Measurements from ENCODE around the gene DPEP1.
"Not testable (repeated sequence)": the region's sequence is repeated elsewhere in the genome, so short reads cannot be mapped to it uniquely, and the experiment has no call there.

DPEP1 gene

DNA sequence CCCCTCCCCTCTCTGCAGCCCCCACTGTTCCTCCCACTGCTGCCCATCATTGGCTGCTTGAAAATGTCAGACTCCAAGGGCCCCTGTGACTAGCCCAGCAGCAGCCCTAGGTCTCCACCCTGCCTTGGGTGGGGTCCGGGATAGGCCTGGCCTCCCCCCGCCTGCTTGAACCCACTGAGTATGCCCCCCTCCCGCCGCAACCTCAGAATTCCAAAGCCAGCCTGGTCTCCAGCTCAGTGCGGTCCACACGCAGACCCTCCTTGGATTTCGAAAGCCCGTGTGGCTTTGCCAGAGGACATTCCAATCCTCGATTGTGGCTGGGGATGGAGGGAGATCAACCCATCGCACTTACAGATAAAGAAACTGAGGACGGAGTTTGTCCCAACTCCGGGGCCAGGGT is 6.4 kb downstream of the DPEP1 start:
- no peak for DNase-seq (ENCODE audit: low spot score)

DNA sequence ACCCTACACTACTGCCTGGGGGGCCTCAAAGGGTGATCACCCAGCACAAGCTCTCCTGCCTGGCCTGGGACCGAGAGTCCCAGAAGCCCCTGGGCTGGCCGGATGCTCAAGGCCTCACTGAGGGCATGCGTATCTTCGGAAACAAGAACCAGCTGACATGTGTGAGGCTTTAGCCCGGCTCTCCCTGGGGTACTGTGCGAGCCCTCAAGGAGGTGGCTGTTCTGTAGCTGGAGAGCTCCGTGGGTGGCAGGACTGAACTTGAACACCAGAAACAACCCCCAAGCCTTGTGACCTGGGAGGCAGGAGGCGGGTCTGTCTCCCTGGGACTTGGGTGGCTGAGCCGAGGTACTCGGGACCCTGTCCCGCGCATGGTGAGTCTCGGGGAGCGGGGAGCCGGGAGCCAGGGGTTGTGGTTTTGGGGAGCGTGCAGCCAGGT is 7.0 kb downstream of the DPEP1 start:
- no peak for DNase-seq (ENCODE audit: low spot score)

DNA sequence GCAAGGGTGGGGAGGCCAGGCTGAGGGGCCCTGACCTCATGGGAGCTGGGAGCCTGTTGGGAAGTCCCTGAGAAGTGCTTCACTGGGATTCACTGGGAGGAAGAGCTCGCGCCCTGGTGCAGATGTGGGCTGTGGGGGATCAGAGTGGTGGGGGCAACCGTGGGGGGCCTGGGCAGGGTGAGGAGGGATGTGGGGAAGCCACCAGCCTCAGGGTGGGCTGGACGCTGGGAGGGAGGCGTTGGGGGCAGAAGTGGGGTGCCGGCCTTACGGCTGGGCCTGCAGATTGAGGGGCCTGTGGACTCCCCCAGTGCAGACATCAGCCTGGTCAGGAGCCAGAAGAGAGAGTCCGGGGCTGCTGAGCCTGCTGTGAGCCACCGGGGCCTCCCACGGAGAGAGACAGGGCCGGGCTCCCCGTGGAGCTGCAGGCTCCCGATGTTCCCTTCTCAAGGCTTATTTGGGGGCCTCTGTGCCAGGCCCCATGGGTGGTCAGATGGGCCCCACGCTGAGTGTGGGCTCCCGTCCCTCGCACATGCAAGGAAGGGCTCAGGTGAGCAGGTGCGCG is 7.8 kb downstream of the DPEP1 start:
- DNase-seq (ENCODE audit: low spot score), result no peak

DNA sequence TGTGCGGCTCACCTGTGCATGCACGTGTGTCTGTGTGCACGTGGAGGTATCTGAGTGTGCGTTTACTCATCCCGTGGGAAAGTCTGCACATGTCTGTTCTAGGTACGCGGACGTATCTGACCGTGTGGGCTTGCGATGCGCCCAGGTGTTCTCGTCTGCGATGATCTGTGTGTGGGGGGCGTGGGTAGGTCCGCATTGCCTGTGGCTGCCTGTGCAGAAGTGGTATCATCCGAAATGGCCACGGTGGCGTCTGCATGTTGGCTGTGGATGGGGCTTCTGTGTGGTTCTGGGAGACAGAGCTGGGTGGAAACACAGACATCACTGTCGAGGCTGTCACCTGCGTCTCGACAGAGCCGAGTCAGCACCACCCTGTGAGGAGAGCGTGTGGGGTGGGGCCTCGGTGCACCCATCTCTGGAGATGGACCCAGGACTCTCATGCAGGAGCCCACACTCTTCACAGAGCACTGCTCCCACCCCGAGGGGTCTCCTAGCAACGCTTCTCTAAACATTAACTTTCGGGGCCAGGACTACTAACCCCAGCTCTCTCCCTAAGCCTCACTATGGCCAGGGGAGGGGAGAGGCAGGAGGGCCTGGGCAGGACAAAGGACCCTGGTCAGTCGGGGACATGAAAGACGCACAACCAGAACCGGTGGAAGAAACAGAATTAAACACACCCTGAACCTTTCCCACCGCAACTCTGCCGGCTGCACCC is 8.4 kb downstream of the DPEP1 start:
- DNase-seq (ENCODE audit: low spot score), result no peak

DNA sequence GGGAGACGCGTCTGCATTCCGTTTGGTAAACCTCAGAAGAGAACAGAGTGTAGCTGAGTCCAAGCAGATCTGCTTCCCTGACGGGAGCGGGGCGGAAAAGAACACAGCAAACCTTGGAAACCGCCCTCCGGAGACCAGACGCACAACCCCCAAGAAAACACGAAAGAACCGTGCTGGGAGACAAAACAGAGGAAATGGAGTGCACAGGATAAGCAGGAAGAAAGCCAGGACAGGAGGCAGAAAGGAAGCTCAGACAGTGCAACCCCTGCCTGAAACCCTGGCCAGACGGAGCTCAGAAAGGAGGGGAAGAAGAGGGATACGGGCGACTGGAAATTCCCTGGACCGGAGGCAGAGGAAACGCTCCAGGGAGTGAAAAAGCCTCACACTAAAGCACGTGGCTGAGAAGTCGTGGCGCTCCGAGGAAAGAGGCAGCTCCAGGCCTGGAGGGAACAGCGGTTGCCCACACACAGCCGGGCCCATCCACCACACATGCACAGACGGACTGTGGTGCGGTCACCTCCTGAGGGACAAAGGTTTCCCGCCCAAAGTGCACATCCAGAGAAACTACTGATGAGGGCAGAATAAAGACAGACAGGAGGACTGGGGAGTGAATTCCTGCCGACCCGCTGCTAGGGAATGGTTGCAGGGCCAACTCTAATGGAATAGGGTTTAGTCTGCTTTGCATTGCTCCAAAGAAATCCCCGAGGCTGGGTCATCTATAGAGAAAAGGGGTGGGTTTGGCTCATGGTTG is 10.2 kb downstream of the DPEP1 start:
- no peak for DNase-seq (ENCODE audit: low spot score)

DNA sequence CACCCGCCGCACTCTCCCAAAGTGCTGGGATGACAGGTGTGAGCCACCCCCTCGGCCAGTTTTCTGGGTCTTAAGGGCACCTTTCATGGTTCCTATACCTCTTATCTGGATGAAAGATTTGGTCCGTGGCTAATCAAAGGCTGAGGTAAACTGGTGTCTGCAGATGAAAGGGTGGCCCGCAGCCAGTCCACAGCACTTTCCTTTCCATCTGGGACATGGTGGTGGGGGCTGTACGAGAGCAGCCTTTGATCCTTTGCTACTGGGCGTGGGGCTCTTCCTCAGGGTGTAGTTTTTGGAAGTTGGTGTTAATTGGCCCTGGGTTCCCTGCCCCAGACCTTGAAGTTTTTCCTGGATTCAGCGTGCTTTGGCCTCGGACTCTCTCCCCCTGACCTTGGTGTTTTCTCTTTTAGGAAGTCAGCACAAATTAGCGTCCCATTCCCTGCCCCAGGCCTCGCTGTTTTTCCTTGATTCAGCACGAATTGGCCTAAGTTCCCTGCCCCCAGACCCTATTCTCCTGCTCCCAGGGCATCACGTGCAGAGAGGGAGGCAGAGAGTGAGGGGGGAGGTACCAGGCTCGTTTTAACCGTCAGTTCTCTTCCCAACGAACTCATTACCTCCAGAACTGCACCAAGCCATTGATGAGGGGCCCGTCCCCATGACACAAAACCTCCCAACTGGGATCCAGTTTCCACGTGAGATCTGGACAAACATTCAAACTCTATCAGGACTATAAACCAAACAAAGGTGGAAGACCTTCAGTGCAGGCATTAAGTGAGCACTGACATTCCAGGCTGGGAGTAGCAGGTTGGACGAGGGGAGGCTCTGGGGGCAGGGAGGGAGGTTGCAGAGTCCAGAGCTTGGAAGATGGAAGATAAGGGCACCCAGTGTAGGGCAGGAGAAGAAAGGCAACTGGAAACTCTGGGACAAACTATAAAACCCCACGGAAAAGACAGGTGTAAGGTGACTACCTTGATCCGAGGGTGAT is 11.6 kb downstream of the DPEP1 start:
- no peak for DNase-seq (ENCODE audit: low spot score)

DNA sequence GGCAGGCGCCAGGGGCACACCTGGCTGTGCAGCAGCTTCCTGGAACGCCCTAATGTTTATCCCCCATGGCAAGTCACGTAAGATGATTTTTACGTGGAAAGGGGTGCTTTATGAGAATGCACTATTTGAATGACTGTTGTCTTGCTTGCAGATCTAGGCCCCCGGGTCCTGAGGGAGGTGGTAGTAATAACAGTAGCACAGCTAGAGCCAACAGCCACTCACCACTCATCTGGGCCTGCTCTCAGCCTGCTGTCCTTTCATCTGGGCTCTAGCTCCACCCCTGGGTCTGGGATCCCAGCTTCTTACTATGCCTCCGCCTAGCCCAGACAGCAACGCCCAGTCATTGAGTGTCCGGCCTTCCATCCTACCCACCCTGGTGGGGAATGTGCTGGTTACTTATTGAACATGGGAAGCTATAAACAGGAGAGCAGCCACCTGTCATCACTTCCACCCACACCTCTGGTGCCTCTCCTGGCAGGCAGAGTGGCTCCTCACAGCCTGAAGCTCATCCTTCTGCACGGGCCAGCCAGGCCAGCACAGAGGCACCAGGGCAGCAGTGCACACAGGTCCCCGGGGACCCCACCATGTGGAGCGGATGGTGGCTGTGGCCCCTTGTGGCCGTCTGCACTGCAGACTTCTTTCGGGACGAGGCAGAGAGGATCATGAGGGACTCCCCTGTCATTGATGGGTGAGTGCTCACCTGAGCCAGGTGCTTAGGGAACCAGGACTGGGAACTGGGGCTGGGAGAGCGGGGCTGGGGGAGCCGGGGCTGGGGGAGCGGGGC is 16.6 kb downstream of the DPEP1 start:
- no peak for DNase-seq (ENCODE audit: low spot score)

DNA sequence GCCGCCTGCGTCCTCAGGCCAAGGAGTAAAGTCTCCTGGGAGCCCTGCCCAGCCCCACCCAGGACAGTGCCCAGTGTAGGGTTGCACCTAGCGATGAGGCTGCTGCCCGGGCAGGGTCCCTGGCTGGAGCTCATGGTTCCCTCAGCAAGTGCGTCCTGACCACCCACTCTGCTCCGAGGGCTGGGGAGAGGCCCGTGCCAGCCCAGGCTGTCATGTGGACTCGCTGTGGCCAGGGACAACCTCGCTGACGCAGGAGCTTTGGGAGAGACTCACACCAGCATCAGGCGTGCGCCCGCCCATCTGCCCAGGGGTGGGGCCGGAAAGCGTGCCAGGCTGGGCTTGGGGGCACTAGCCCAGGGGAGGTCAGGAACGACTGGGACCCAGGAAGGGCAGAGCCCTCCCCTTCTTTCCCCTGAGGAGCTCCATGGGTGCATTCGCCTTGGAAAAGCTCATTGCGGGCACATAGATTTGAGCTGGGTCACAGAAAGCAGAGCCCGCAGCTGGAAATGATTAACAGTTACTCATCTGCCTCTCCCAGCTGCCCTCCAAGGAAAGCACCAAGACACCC is 19.7 kb downstream of the DPEP1 start:
- no peak for DNase-seq (ENCODE audit: low spot score)

DNA sequence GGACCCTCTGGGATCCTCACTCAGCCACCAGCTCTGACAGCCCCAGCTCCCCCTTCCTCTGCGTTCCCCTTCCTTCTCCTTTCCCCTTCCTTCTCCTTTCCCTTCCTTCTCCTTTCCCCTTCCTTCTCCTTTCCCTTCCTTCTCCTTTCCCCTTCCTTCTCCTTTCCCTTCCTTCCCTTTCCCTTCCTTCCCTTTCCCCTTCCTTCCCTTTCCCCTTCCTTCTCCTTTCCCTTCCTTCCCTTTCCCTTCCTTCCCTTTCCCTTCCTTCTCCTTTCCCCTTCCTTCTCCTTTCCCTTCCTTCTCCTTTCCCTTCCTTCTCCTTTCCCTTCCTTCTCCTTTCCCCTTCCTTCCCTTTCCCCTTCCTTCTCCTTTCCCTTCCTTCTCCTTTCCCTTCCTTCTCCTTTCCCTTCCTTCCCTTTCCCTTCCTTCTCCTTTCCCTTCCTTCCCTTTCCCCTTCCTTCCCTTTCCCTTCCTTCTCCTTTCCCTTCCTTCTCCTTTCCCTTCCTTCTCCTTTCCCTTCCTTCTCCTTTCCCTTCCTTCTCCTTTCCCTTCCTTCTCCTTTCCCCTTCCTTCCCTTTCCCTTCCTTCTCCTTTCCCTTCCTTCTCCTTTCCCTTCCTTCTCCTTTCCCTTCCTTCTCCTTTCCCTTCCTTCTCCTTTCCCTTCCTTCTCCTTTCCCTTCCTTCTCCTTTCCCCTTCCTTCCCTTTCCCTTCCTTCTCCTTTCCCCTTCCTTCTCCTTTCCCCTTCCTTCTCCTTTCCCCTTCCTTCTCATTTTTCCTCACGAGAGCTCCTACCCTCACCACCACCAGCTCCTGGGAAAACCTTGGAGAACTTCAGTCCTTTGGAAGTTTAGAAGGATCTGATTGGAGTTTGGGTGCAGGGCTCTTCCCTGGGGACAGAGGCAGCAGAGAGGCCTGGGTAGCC is 21.3 kb downstream of the DPEP1 start:
- not testable (repeated sequence) for DNase-seq (ENCODE audit: low spot score)

DNA sequence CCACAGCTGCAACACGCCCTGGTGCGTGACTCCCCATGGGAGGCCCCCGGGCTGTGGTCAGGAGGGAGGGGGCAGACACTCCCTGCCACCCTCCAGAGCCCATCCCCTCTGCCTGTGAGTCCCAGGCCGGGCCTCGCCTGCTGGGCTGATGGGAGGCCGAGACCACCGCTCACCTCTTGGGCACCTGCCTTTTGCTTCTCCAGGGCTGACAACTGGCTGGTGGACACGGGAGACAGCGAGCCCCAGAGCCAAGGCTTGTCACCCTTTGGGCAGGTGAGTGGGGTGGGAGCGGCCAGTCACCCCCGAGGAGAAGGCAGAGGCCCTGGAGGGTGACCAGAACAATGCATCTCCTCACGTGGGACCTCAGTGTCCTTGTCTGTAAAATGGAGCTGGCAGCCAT is 23.2 kb downstream of the DPEP1 start:
- DNase-seq (ENCODE audit: low spot score), result no peak

DNA sequence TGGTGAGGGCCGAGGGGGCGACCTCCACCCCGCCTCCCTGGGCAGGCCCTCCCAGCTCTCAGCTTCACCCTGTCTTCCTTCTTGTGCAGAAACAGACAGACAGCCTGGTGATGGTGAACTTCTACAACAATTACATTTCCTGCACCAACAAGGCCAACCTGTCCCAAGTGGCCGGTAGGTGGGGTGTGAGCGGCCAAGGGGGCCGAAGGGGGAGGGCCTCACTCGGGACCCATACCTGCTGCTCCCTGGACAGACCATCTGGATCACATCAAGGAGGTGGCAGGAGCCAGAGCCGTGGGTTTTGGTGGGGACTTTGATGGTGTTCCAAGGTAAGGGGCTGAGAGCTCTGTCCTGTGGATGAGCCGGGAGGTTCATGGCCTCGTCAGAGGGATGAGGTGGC is 23.9 kb downstream of the DPEP1 start:
- DNase-seq (ENCODE audit: low spot score), result no peak

DNA sequence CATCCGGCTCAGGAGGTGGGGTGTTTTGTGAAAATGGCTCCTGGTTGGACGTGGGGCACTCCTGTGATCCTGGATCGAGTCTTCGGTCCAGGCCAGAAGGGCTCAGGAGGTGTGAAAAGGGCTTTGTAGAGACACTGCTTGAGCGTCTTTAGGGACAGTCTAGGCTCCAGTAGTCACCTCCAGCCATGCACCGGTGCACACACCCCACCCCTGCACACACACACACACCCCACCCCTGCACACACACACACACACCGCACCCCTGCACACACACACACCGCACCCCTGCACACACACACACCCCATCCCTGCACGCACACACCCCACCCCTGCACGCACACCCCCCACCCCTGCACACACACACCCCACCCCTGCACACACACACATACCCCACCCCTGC is 25.0 kb downstream of the DPEP1 start:
- DNase-seq (ENCODE audit: low spot score), result no peak

DNA sequence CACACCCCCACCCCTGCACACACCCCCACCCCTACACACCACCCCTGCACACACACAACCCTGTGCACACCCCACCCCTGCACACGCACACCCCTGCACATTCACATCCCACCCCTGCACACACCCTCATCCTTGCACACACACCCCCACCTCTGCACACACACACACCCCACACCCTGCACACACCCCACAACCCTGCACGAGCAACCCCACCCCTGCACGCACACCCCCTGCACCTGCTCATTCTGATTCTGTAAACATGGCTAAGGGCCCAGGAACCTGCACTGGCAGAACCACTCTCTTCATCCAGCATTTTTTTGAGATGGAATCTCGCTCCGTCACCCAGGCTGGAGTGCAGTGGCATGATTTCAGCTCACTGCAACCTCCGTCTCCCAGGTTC is 25.9 kb downstream of the DPEP1 start:
- DNase-seq (ENCODE audit: low spot score), result no peak

DNA sequence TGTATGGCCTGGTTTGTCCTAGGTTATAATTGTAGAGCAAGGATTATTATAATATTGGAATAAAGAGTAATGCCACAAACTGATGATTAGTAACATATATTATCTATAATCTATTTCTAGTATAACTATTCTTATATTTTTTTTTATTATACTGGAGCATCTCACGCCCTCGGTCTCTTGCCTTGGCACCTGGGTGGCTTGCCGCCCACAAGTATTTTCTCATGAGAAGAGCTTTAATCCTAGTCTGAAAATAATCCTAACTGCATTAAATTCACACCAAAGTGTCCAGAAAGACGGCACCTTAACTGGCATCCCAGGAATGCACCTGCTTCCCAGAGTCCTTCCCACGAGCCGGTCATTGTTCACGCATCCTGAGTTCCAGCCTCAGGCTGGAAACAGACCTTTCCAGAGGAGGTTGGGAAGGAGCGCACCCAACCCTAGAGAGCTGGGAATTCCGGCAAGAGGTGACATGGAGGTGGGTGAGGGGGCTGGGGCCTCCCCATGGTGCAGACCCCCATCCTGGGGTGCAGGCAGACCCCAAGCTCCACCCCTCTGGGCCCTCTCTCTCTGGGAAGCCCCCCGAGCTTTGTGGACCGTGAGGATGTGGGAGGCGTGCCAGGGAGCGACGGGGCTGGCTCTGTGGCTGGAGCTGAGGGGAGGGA is 28.1 kb downstream of the DPEP1 start:
- DNase-seq (ENCODE audit: low spot score), result no peak

DNA sequence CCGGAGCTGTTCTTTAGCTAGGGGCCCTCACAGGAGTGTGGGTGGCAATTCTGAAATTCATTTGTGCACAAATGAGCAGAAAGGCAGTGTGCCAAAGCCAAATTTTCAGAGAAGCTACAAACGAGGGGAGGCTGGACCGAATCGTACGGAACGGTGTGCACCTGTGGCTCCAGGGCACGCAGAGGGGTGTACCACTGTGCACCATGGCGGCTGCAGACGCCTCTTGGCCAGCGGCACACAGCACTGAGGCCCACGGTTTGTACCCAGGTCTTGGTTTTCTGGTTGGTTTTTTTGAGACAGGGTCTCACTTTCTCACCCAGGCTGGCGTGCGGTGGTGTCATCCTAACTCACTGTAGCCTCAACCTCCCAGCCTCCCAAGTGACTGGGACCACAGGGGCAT is 29.1 kb downstream of the DPEP1 start:
- DNase-seq (ENCODE audit: low spot score), result no peak

DNA sequence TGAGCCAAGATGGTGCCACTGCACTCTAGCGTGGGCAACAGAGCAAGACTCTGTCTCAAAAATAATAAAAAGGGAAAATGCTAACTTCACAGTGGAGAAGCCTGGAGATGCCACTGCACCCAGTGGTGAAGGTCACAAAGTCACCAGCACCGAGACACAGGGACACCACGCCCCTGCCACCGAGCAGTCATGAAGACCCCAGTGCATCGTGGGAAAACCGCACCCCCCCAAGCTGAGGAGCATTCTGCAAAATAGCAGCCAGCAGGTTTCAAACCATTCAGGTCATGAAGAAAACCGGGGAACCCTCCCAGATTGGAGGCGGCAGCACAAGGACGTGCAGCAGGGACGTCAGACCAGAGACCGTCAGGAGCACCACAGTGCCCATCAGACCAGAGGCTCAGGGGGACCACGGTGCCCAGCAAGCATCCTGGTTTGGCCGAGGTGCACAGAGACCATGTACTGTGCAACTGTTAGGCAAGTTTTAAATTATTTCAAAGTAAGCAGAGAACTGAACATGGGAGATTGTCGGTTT is 30.4 kb downstream of the DPEP1 start:
- no peak for DNase-seq (ENCODE audit: low spot score)

DNA sequence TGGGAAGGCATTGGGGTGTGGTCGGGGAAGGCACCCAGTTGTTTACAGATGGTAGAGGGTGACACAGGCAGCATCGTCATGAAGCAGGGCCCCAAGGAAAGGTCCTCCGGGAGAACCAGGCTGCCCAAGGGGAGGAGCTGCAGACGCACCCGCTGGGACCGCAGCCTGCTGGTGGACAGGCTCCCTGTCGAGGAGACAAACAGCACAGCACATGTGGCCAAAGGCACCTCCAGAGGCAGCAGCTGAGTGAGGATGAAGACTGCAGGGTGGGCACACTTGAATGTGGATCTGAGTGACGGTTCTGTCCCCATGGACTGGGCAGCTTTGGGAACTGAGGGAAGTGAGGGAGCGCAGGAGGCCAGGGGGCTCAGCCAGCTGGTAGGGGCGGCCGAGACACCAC is 31.7 kb downstream of the DPEP1 start:
- DNase-seq (ENCODE audit: low spot score), result no peak

DNA sequence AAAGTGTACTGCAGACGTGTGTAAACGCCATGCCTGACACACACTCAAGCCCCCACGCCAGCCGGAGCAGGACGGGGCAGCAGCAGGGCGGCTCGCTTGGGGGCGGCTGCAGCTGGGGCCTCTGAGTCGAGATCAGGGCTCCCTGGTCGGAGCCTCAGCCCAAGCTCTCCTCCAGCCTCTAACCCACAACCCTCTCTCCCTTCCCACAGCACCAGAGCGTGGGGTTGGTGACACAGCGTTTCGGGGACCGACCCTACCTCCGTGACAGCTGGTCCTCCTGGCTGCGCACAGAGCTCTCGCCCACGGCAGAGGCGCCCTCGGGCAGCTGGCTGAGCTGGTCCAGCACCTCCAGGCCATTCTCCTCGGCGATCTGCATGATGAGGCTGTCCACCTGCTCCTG is 32.8 kb downstream of the DPEP1 start:
- DNase-seq (ENCODE audit: low spot score), result no peak

DNA sequence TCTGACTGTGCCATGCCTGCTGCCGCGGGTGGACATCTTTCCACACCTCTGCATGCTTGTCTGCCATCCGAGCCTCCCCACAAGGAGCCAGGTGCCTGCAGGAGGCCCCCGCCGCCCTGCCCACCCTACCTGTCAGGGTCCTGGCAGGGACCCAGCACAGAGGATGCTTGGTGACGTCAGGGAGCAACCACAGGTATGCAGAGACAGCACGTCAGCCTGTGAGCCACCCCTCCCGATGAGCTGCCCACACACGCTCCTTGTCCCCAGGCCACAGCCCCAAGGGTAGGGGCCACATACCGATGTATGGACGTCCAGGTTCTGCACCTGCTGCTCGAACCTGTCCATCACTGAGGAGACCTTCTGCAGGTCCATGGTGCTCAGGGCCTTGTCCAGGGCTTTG is 33.5 kb downstream of the DPEP1 start:
- DNase-seq (ENCODE audit: low spot score), result no peak

All from germinal center (tissue), 1 donor.